ENCODE results near the gene PIK3C2A.

The PIK3C2A gene, protein sequence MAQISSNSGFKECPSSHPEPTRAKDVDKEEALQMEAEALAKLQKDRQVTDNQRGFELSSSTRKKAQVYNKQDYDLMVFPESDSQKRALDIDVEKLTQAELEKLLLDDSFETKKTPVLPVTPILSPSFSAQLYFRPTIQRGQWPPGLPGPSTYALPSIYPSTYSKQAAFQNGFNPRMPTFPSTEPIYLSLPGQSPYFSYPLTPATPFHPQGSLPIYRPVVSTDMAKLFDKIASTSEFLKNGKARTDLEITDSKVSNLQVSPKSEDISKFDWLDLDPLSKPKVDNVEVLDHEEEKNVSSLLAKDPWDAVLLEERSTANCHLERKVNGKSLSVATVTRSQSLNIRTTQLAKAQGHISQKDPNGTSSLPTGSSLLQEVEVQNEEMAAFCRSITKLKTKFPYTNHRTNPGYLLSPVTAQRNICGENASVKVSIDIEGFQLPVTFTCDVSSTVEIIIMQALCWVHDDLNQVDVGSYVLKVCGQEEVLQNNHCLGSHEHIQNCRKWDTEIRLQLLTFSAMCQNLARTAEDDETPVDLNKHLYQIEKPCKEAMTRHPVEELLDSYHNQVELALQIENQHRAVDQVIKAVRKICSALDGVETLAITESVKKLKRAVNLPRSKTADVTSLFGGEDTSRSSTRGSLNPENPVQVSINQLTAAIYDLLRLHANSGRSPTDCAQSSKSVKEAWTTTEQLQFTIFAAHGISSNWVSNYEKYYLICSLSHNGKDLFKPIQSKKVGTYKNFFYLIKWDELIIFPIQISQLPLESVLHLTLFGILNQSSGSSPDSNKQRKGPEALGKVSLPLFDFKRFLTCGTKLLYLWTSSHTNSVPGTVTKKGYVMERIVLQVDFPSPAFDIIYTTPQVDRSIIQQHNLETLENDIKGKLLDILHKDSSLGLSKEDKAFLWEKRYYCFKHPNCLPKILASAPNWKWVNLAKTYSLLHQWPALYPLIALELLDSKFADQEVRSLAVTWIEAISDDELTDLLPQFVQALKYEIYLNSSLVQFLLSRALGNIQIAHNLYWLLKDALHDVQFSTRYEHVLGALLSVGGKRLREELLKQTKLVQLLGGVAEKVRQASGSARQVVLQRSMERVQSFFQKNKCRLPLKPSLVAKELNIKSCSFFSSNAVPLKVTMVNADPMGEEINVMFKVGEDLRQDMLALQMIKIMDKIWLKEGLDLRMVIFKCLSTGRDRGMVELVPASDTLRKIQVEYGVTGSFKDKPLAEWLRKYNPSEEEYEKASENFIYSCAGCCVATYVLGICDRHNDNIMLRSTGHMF (N-terminal part only)

DNA sequence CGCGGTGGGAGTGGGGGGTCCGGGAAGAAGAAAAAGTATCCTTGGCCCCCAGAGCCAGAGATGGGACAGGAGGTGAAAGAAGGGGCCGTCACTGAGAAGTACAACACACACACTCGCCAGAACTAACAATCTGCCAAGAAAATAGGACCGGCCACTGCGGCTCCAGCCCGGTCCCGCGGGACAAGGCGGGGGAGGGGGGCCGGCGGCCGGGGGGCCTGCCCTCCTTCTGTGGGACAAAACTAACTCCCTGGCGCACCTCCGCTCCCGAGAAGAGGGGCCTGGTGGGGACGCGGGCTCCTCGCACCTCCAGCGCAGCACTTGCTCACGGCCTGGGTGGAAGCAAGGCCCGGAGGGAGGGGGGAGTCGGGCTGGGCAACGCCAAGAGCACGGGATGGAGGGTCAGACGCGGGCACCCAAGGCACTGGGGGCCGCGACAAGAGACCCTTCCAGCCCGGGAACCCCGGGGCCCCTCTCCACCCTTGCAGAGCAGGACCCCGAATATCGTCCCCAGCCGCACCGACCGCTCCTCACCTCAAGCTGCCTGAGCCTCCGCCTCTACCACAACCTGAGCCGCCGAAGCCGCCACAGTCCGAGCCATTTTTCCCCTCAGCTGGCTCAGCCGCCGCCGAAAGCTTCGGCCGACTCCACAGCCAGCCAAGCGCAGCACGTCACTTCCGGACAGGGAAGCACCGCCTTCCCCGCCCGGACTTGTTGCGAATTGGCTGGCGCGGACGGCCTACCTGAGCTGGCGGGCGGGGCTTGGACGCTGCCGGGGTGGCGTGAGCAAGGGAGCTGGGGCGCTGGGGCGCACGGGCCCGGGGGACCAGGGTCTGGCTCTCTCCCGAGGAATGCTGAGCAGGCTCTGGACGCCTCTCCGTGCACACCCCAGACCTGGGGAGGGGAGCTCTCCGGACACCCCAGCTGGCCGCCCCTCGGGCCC is at the start of gene PIK3C2A:
PIK3C2A (minus strand) TSS at position 670 of the 940 bp plus-strand sequence. CDS start 38,245 bp downstream, outside the sequence.
- H3K4me3 ChIP-seq (ENCODE audit: low read depth, low read length), result peak within 1 kb of the TSS; percentile 91
- TF ChIP-seq, protein P1, sequence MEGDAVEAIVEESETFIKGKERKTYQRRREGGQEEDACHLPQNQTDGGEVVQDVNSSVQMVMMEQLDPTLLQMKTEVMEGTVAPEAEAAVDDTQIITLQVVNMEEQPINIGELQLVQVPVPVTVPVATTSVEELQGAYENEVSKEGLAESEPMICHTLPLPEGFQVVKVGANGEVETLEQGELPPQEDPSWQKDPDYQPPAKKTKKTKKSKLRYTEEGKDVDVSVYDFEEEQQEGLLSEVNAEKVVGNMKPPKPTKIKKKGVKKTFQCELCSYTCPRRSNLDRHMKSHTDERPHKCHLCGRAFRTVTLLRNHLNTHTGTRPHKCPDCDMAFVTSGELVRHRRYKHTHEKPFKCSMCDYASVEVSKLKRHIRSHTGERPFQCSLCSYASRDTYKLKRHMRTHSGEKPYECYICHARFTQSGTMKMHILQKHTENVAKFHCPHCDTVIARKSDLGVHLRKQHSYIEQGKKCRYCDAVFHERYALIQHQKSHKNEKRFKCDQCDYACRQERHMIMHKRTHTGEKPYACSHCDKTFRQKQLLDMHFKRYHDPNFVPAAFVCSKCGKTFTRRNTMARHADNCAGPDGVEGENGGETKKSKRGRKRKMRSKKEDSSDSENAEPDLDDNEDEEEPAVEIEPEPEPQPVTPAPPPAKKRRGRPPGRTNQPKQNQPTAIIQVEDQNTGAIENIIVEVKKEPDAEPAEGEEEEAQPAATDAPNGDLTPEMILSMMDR (IDR thresholded peaks at IDR 0.05; ENCODE audit: low read depth, low read length, missing control alignments), result no peak
- DNase-seq (ENCODE audit: low read depth), result peak; percentile 79

DNA sequence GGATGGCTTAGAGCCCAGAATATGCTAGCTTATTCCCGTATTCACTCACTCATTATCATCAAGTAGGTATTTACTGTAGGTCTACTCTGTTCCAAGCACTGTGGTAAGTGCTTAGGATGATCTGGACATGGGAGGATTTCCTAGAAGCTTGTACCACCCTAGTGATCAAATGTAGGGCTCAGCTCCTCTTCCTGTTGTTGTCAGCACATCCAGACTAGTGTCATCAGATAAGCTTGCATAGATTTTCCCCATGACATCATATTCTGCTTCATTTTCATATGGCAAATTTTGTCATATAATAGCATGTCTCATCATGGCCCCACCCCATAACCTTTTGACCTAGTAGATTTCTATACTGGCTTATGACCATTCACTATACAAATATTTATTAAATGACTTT is 49.4 kb upstream of the PIK3C2A start:
- H3K4me3 ChIP-seq (ENCODE audit: low read depth, low read length), result no peak overlapping the region
- TF ChIP-seq, protein P1 (IDR thresholded peaks at IDR 0.05; ENCODE audit: low read depth, low read length, missing control alignments), result no peak
- no peak for DNase-seq (ENCODE audit: low read depth)

DNA sequence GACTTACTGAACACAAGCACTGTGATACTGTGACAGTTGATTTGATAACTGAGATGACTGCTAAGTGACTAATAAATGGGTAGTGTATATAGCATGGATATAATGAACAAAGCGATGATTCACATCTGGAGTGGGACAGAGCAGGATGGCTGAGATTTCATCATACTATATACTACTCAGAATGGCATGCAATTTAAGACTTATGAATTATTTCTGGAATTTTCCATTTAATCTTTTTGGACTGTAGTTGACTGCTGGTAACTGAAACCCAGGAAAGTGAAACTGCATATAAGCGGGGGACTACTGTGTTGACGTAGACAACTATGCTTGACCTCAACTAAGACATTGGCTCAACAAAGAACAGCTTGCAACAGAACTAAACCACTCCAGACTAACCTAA is 48.7 kb upstream of the PIK3C2A start:
- DNase-seq (ENCODE audit: low read depth), result no peak
- TF ChIP-seq, protein P1 (IDR thresholded peaks at IDR 0.05; ENCODE audit: low read depth, low read length, missing control alignments), result no peak
- no peak overlapping the region for H3K4me3 ChIP-seq (ENCODE audit: low read depth, low read length)

DNA sequence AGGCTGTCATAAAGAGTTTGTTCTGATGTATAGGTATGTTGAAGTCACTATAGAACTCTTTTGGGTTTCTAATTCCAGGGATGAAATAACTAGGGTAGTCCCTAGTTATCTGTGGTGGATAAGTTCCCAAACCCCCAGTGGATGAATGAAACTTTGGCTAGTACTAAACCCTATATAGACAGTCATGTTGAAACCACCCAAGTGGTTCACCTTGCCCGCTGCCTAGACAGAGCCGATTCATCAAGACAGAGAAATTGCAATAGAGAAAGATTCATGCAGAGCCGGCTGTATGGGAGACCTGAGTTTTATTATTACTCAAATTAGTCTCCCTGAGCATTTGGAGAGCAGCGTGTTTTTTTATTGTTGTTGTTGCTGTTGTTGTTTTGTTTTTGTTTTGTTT is 44.9 kb upstream of the PIK3C2A start:
- TF ChIP-seq, protein P1 (IDR thresholded peaks at IDR 0.05; ENCODE audit: low read depth, low read length, missing control alignments), result no peak
- no peak for DNase-seq (ENCODE audit: low read depth)
- no peak overlapping the region for H3K4me3 ChIP-seq (ENCODE audit: low read depth, low read length)

DNA sequence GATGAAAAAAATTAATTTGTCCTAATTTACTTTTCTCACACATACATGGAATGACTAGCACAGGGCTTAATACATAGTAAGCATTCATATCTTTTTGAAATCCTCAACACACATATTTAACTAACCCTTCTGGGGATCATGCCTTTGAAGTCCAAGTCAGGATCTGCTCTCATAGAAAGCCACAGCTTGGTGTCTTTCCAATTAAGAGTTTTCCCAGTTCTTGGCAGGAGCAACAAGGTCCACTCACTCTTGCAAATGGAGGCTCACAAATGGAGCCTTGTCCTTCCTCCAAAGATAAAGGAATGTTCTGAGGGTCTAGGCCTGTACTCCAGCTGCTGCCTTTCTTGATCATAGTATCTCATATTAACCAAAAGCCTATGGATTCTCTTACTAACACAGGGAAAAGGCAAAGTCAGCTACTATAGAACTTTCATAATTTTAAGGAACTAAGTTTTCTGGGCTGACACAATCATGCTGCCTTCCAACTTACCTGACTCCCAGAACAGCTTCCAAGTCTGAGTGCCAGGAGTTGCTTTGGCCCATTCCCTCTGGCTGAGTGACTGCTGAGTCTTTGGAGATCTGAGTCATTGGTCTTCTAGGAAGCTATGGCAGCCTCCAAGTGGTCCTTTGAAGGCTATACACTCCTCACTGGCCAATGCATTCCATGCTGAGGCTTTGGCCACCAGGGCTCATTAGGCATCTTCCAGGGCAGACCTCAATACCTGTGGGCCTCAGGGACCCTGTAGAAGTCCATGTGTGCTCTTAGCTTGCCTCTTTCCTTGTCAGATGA is 43.0 kb upstream of the PIK3C2A start:
- no peak for DNase-seq (ENCODE audit: low read depth)
- TF ChIP-seq, protein P1 (IDR thresholded peaks at IDR 0.05; ENCODE audit: low read depth, low read length, missing control alignments), result no peak
- no peak overlapping the region for H3K4me3 ChIP-seq (ENCODE audit: low read depth, low read length)
